WTC11 (cell line): ENCODE measurements around the gene POMGNT2. TPM values are rescaled to one million over a fixed set of nuclear protein-coding genes. Genes with fewer than 3 reads are reported as not detected.

Source experiments
- ATAC-seq: fragments of 200-7000 bp; cut with Tn5 transposase; 2 replicates; pipeline ENCODE4 v1.10.0; 2021; ENCODE audit warnings: mild to moderate bottlenecking, moderate library complexity
- CTCF ChIA-PET: fragments of 300-600 bp; sonication (Branson Sonifier 250); formaldehyde crosslinking; loops from one replicate; lab custom pipeline; 2021; ENCODE audit warnings: antibody characterized with exemption; lab: Charles Lee
- POLR2A ChIA-PET: fragments of 350-600 bp; sonication (Branson Sonifier 250); formaldehyde crosslinking; loops from one replicate; lab custom pipeline; 2021; ENCODE audit warnings: antibody characterized with exemption; lab: Charles Lee
- DNase-seq: peaks from one replicate; pipeline ENCODE4 v3.0.0; 2021; ENCODE audit warnings: low spot score
- H3K27ac Mint-ChIP-seq: 2 replicates; pipeline ENCODE4 v1.8.0; 2021; ENCODE audit warnings: mixed read lengths
- H3K27me3 Mint-ChIP-seq: 2 replicates; pipeline ENCODE4 v1.8.0; 2021; ENCODE audit warnings: low read depth, mild to moderate bottlenecking, moderate library complexity, mixed read lengths
- H3K36me3 Mint-ChIP-seq: 2 replicates; pipeline ENCODE4 v1.8.0; 2021; ENCODE audit warnings: mixed read lengths
- H3K4me1 Mint-ChIP-seq: 2 replicates; pipeline ENCODE4 v1.8.0; 2022; ENCODE audit warnings: mixed read lengths
- H3K4me3 Mint-ChIP-seq: 2 replicates; pipeline ENCODE4 v1.8.0; 2021; ENCODE audit warnings: mild to moderate bottlenecking, moderate library complexity, mixed read lengths
- H3K9me3 Mint-ChIP-seq: 2 replicates; pipeline ENCODE4 v1.8.0; 2021; ENCODE audit warnings: mixed read lengths
- CREM ChIP-seq: sonication (generic); formaldehyde crosslinking; IDR thresholded peaks from 2 replicates; pipeline ENCODE4 v1.8.1; 2022; ENCODE audit warnings: mild to moderate bottlenecking, missing genetic modification reagents, moderate library complexity
- E2F1 ChIP-seq: sonication (generic); formaldehyde crosslinking; IDR thresholded peaks from 2 replicates; pipeline ENCODE4 v1.8.0; 2022; ENCODE audit warnings: mild to moderate bottlenecking, missing genetic modification reagents
- ESRRA ChIP-seq: sonication (generic); formaldehyde crosslinking; IDR thresholded peaks from 2 replicates; pipeline ENCODE4 v1.8.1; 2022; ENCODE audit warnings: mild to moderate bottlenecking, missing genetic modification reagents, borderline replicate concordance
- HMGA2 ChIP-seq: fragments of 250-450 bp; sonication (Bioruptor Pico); IDR thresholded peaks from 2 replicates; pipeline ENCODE4 v1.4.0; 2021; ENCODE audit warnings: mild to moderate bottlenecking, moderate library complexity
- HMGXB4 ChIP-seq: sonication (generic); formaldehyde crosslinking; IDR thresholded peaks from 2 replicates; pipeline ENCODE4 v1.8.1; 2023; ENCODE audit warnings: mild to moderate bottlenecking, moderate library complexity, missing genetic modification reagents
- JAZF1 ChIP-seq: fragments of 250-450 bp; sonication (Bioruptor Pico); IDR thresholded peaks from 2 replicates; pipeline ENCODE4 v1.9.0; 2021; ENCODE audit warnings: moderate library complexity, mild to moderate bottlenecking, inconsistent platforms
- KAT7 ChIP-seq: sonication (generic); formaldehyde crosslinking; IDR thresholded peaks from 2 replicates; pipeline ENCODE4 v1.8.1; 2023; ENCODE audit warnings: missing genetic modification reagents, mild to moderate bottlenecking, borderline replicate concordance
- NFE2L1 ChIP-seq: sonication (generic); formaldehyde crosslinking; IDR thresholded peaks from 2 replicates; pipeline ENCODE4 v1.8.1; 2023; ENCODE audit warnings: missing genetic modification reagents
- NR3C1 ChIP-seq: sonication (generic); formaldehyde crosslinking; conservative IDR thresholded peaks from 2 replicates; pipeline ENCODE4 v1.8.1; 2023; ENCODE audit warnings: low read depth, mild to moderate bottlenecking, missing genetic modification reagents
- RELA ChIP-seq: sonication (generic); formaldehyde crosslinking; IDR thresholded peaks from 2 replicates; pipeline ENCODE4 v1.8.1; 2022; ENCODE audit warnings: missing genetic modification reagents, mild to moderate bottlenecking, borderline replicate concordance
- RORB ChIP-seq: fragments of 250-450 bp; sonication (Bioruptor Pico); IDR thresholded peaks from 2 replicates; pipeline ENCODE4 v1.9.0; 2021; ENCODE audit warnings: mild to moderate bottlenecking
- SP1 ChIP-seq: sonication (generic); formaldehyde crosslinking; conservative IDR thresholded peaks from 2 replicates; pipeline ENCODE4 v1.8.1; 2022; ENCODE audit warnings: missing genetic modification reagents
- ZNF121 ChIP-seq: sonication (generic); formaldehyde crosslinking; IDR thresholded peaks from 2 replicates; pipeline ENCODE4 v1.8.0; 2023; ENCODE audit warnings: missing genetic modification reagents
- ZNF425 ChIP-seq: fragments of 250-450 bp; sonication (Bioruptor Pico); conservative IDR thresholded peaks from 2 replicates; pipeline ENCODE4 v1.9.0; 2021; ENCODE audit warnings: mild to moderate bottlenecking
- total RNA-seq: library from RNA; stranded (reverse); gene quantifications from 3 replicates; pipeline ENCODE4 v1.2.3, GENCODE V29; 2021
- TF ChIP-seq, protein P1 (sequence below): sonication (generic); formaldehyde crosslinking; IDR thresholded peaks from 2 replicates; pipeline ENCODE4 v1.8.1; 2023; ENCODE audit warnings: mild to moderate bottlenecking, missing genetic modification reagents, moderate library complexity
- TF ChIP-seq, protein P2 (sequence below): sonication (generic); formaldehyde crosslinking; IDR thresholded peaks from 2 replicates; pipeline ENCODE4 v1.8.0; 2022; ENCODE audit warnings: missing genetic modification reagents
- TF ChIP-seq, protein P3 (sequence below): fragments of 250-450 bp; sonication (Bioruptor Pico); IDR thresholded peaks from 2 replicates; pipeline ENCODE4 v1.8.0; 2021; ENCODE audit warnings: mild to moderate bottlenecking

Gene POMGNT2
- total RNA-seq, 1 experiment from 2014 or later = 12.5 TPM

DNA sequence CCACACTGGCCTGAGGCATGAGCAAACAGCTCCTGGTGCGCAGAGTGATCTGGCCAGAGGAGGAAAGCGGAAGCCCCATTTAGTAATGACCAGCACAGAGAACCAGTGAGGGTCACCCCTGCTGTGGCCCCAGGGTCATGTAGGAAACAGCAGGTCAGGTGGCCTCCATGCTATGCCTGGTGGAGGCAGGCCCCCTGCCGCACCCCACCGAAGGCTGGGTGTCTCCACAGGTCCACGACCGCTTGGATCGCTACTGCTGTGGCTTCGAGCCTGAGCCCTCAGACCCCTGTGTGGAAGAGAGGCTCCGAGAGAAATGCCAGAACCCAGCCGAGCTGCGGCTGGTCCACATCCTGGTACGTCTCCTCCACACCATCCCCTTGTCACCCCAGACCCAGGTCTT lies 52.6 kb downstream of the POMGNT2 start:
- TF ChIP-seq RELA (CRISPR knock-in tag) = no peak
- peaks cover 3% of the 10 kb centered on the region; the same call in 1 of the 2 replicates for H3K27me3 Mint-ChIP-seq
- CTCF ChIA-PET = no interaction called here
- H3K9me3 Mint-ChIP-seq = peaks cover 44% of the 10 kb centered on the region
- H3K36me3 Mint-ChIP-seq = peaks cover 11% of the 10 kb centered on the region
- no peaks in the 10 kb centered on the region for H3K4me1 Mint-ChIP-seq
- H3K27ac Mint-ChIP-seq = no peak overlapping the region
- no peak for ATAC-seq
- POLR2A ChIA-PET = no interaction called here
- no peak for DNase-seq
- no peak overlapping the region for H3K4me3 Mint-ChIP-seq

GRCh38 chr3:43048470-43048869 lies 57.4 kb downstream of the POMGNT2 start:
- H3K4me1 Mint-ChIP-seq = no peaks in the 10 kb centered on the region
- no peak overlapping the region for H3K4me3 Mint-ChIP-seq
- H3K9me3 Mint-ChIP-seq = peaks cover 87% of the 10 kb centered on the region
- no peak overlapping the region for H3K27ac Mint-ChIP-seq
- ATAC-seq (no peak), DNase-seq (no peak)
- TF ChIP-seq HMGA2 (CRISPR knock-in tag) (no peak), RORB (CRISPR knock-in tag) (no peak), SP1 (CRISPR knock-in tag) (no peak), ZNF121 (no peak), NFE2L1 (CRISPR knock-in tag) (no peak), ZNF425 (CRISPR knock-in tag) (no peak), CREM (CRISPR knock-in tag) (no peak), HMGXB4 (CRISPR knock-in tag) (no peak), JAZF1 (CRISPR knock-in tag) (no peak), KAT7 (CRISPR knock-in tag) (no peak)
- TF ChIP-seq, protein P1, sequence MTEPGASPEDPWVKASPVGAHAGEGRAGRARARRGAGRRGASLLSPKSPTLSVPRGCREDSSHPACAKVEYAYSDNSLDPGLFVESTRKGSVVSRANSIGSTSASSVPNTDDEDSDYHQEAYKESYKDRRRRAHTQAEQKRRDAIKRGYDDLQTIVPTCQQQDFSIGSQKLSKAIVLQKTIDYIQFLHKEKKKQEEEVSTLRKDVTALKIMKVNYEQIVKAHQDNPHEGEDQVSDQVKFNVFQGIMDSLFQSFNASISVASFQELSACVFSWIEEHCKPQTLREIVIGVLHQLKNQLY (CRISPR knock-in tag) = no peak
- TF ChIP-seq, protein P2, sequence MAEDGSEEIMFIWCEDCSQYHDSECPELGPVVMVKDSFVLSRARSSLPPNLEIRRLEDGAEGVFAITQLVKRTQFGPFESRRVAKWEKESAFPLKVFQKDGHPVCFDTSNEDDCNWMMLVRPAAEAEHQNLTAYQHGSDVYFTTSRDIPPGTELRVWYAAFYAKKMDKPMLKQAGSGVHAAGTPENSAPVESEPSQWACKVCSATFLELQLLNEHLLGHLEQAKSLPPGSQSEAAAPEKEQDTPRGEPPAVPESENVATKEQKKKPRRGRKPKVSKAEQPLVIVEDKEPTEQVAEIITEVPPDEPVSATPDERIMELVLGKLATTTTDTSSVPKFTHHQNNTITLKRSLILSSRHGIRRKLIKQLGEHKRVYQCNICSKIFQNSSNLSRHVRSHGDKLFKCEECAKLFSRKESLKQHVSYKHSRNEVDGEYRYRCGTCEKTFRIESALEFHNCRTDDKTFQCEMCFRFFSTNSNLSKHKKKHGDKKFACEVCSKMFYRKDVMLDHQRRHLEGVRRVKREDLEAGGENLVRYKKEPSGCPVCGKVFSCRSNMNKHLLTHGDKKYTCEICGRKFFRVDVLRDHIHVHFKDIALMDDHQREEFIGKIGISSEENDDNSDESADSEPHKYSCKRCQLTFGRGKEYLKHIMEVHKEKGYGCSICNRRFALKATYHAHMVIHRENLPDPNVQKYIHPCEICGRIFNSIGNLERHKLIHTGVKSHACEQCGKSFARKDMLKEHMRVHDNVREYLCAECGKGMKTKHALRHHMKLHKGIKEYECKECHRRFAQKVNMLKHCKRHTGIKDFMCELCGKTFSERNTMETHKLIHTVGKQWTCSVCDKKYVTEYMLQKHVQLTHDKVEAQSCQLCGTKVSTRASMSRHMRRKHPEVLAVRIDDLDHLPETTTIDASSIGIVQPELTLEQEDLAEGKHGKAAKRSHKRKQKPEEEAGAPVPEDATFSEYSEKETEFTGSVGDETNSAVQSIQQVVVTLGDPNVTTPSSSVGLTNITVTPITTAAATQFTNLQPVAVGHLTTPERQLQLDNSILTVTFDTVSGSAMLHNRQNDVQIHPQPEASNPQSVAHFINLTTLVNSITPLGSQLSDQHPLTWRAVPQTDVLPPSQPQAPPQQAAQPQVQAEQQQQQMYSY = no peak
- CTCF ChIA-PET = no interaction called here
- POLR2A ChIA-PET = no interaction called here
- H3K27me3 Mint-ChIP-seq = peaks cover 6% of the 10 kb centered on the region
- H3K36me3 Mint-ChIP-seq = peaks cover 53% of the 10 kb centered on the region

DNA sequence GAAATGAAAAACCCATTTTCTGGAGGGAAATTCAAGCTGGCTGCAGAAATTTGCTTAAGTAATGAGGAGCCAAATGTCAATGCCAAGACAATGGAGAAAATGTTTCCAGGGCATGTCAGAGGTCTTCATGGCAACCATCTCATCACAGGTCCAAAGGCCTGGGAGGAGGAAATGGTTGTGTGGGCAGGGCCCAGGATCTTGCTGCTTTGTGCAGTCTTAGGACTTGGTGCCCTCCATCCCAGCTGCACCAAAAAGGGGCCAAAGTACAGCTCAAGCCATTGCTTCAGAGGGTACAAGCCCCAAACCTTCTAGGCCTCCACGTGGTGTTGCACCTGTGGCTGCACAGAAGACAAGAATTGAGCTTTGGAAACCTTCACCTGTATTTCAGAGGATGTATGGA lies 59.3 kb downstream of the POMGNT2 start:
- POLR2A ChIA-PET = interaction anchor here (0.7 kb wide), 1 partner anchor 66 kb away, joined by 3 read pairs; no protein-coding TSS in a partner anchor
- Mint-ChIP-seq H3K4me1 (no peaks in the 10 kb centered on the region), H3K36me3 (peaks cover 55% of the 10 kb centered on the region), H3K27me3 (peaks cover 6% of the 10 kb centered on the region), H3K4me3 (no peak overlapping the region), H3K9me3 (peaks cover 83% of the 10 kb centered on the region), H3K27ac (no peak overlapping the region)
- ATAC-seq (no peak), DNase-seq (no peak)
- CTCF ChIA-PET = no interaction called here
- TF ChIP-seq ESRRA (CRISPR knock-in tag) (no peak), E2F1 (CRISPR knock-in tag) (no peak), NR3C1 (CRISPR knock-in tag) (no peak), ZNF425 (CRISPR knock-in tag) (no peak), HMGXB4 (CRISPR knock-in tag) (no peak)
- TF ChIP-seq, protein P3, sequence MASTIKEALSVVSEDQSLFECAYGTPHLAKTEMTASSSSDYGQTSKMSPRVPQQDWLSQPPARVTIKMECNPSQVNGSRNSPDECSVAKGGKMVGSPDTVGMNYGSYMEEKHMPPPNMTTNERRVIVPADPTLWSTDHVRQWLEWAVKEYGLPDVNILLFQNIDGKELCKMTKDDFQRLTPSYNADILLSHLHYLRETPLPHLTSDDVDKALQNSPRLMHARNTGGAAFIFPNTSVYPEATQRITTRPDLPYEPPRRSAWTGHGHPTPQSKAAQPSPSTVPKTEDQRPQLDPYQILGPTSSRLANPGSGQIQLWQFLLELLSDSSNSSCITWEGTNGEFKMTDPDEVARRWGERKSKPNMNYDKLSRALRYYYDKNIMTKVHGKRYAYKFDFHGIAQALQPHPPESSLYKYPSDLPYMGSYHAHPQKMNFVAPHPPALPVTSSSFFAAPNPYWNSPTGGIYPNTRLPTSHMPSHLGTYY (CRISPR knock-in tag) = no peak
